Measurements from ENCODE around the gene GET3. TPM values are rescaled to one million over a fixed set of nuclear protein-coding genes. Genes with fewer than 3 reads are reported as not detected.
A peak's percentile ranks its signal among the peaks of the same experiment; 100 is the strongest.
"Not testable (repeated sequence)": the region's sequence is repeated elsewhere in the genome, so short reads cannot be mapped to it uniquely, and the experiment has no call there.

GET3 gene
- total and polyA plus RNA-seq, 4 donors = 50.9 to 120 (median 102) TPM

DNA sequence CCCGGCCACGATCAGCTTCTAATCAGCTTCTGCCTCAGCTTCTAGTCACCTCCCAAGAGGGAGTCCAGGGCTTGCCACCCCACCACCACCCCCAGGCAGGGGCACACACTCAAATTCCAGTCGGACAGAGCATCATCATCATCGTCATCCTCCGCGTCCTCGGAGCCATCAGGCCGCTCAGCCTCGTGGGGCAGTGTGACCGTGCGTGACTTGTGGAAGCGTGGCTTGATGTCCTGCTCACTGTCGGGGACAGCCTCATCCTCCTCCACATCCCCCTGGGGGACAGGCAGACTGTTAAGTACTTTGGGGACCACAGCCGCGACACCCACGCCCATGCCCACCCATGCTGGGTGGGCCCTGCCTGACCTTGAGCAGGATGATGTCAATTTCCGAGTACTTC lies 26.1 kb upstream of the GET3 start:
- Histone ChIP-seq H3K4me1 (ENCODE audit: control insufficient read depth, insufficient read depth, low read length) (no peaks in the 10 kb centered on the region), H3K9me3 (ENCODE audit: control insufficient read depth, insufficient read depth, low read length) (no peaks in the 10 kb centered on the region), H3K27me3 (ENCODE audit: control insufficient read depth, insufficient read depth, low read length) (no peaks in the 10 kb centered on the region), H3K27ac (ENCODE audit: low read depth, low read length) (no peak overlapping the region), H3K36me3 (ENCODE audit: control insufficient read depth, insufficient read depth, low read length) (peaks cover 92% of the 10 kb centered on the region), H3K4me3 (ENCODE audit: low read depth, low read length) (no peak overlapping the region)
- 97% methylated on average over 13 of the region's 17 CpGs for WGBS (ENCODE audit: insufficient coverage)
- no peak for DNase-seq (ENCODE audit: low read depth in 4 of 6, low spot score in 6 of 6)

- not testable (repeated sequence) for DNase-seq (ENCODE audit: low read depth in 4 of 6, low spot score in 6 of 6); H3K27me3 ChIP-seq (ENCODE audit: control insufficient read depth, insufficient read depth, low read length); H3K4me1 ChIP-seq (ENCODE audit: control insufficient read depth, insufficient read depth, low read length); H3K4me3 ChIP-seq (ENCODE audit: low read depth, low read length); H3K27ac ChIP-seq (ENCODE audit: low read depth, low read length); H3K9me3 ChIP-seq (ENCODE audit: control insufficient read depth, insufficient read depth, low read length)
- 86% methylated on average over 4 of the region's 14 CpGs for WGBS (ENCODE audit: insufficient coverage)
- H3K36me3 ChIP-seq (ENCODE audit: control insufficient read depth, insufficient read depth, low read length) = peaks cover 91% of the 10 kb centered on the region
Measured at GRCh38 chr19:12712077-12712476, 25.2 kb upstream of the GET3 start.

- H3K27ac ChIP-seq (ENCODE audit: low read depth, low read length); DNase-seq (ENCODE audit: low read depth in 4 of 6, low spot score in 6 of 6); H3K4me3 ChIP-seq (ENCODE audit: low read depth, low read length); H3K4me1 ChIP-seq (ENCODE audit: control insufficient read depth, insufficient read depth, low read length); H3K9me3 ChIP-seq (ENCODE audit: control insufficient read depth, insufficient read depth, low read length); H3K27me3 ChIP-seq (ENCODE audit: control insufficient read depth, insufficient read depth, low read length): not testable (repeated sequence)
- WGBS (ENCODE audit: insufficient coverage) = 94% methylated on average over 3 of the region's 9 CpGs
- H3K36me3 ChIP-seq (ENCODE audit: control insufficient read depth, insufficient read depth, low read length) = peaks cover 91% of the 10 kb centered on the region
Measured at GRCh38 chr19:12713304-12713703, 24.0 kb upstream of the GET3 start.

- no peak for DNase-seq (ENCODE audit: low read depth in 4 of 6, low spot score in 6 of 6)
- Histone ChIP-seq H3K4me3 (ENCODE audit: low read depth, low read length) (no peak overlapping the region), H3K9me3 (ENCODE audit: control insufficient read depth, insufficient read depth, low read length) (no peaks in the 10 kb centered on the region), H3K4me1 (ENCODE audit: control insufficient read depth, insufficient read depth, low read length) (peaks cover 6% of the 10 kb centered on the region), H3K27me3 (ENCODE audit: control insufficient read depth, insufficient read depth, low read length) (no peaks in the 10 kb centered on the region), H3K36me3 (ENCODE audit: control insufficient read depth, insufficient read depth, low read length) (peaks cover 86% of the 10 kb centered on the region), H3K27ac (ENCODE audit: low read depth, low read length) (no peak overlapping the region)
- WGBS (ENCODE audit: insufficient coverage) = 97% methylated on average over 15 of the region's 15 CpGs
Measured at GRCh38 chr19:12715102-12715501, 22.2 kb upstream of the GET3 start.

DNA sequence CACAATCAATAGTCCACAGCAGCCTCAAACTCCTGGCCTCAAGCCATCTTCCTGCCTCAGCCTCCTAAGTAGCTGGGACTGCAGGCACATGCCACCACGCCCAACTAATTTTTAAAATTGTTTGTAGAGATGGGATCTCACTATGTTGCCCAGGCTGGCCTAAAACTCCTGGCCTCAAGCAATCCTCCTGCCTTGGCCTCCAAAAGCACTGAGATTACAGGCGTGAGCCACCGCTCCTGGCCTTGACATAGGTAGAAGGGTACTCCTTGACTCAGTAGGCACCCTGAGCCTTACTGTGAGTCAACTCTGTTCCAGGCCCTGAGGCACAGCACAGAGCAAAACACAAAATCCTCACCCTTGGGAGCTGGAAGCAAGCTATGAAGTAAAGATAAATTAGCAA lies 21.4 kb upstream of the GET3 start:
- Histone ChIP-seq H3K4me1 (ENCODE audit: control insufficient read depth, insufficient read depth, low read length) (peaks cover 15% of the 10 kb centered on the region), H3K4me3 (ENCODE audit: low read depth, low read length) (no peak overlapping the region), H3K9me3 (ENCODE audit: control insufficient read depth, insufficient read depth, low read length) (no peaks in the 10 kb centered on the region), H3K27me3 (ENCODE audit: control insufficient read depth, insufficient read depth, low read length) (no peaks in the 10 kb centered on the region), H3K36me3 (ENCODE audit: control insufficient read depth, insufficient read depth, low read length) (peaks cover 84% of the 10 kb centered on the region), H3K27ac (ENCODE audit: low read depth, low read length) (no peak overlapping the region)
- DNase-seq (ENCODE audit: low read depth in 4 of 6, low spot score in 6 of 6) = no peak
- WGBS (ENCODE audit: insufficient coverage) = 100% methylated on average over 1 of the region's 3 CpGs

DNA sequence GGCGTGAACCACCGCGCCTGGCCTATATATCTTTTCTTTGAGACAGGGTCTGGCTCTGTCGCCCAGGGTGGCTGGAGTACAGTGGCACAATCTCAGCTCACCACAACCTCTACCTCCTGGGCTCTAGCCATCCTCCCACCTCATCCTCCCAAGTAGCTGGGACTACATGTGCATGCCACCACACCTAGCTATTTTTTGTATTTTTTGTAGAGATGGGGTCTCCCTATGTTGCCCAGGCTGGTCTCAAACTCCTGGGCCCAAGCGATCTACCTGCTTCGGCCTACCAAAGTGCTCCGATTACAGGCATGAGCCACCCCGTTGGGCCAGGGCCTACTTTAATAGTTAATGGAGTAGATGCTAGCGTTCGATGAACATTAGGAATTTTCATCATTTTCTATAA lies 17.0 kb upstream of the GET3 start:
- 95% methylated on average over 4 of the region's 10 CpGs for WGBS (ENCODE audit: insufficient coverage)
- Histone ChIP-seq H3K36me3 (ENCODE audit: control insufficient read depth, insufficient read depth, low read length) (peaks cover 47% of the 10 kb centered on the region), H3K27ac (ENCODE audit: low read depth, low read length) (peak overlapping the region; percentile 78), H3K27me3 (ENCODE audit: control insufficient read depth, insufficient read depth, low read length) (no peaks in the 10 kb centered on the region), H3K4me3 (ENCODE audit: low read depth, low read length) (peak overlapping the region; percentile 75), H3K4me1 (ENCODE audit: control insufficient read depth, insufficient read depth, low read length) (peaks cover 41% of the 10 kb centered on the region), H3K9me3 (ENCODE audit: control insufficient read depth, insufficient read depth, low read length) (no peaks in the 10 kb centered on the region)
- no peak for DNase-seq (ENCODE audit: low read depth in 4 of 6, low spot score in 6 of 6)

- H3K27ac ChIP-seq (ENCODE audit: low read depth, low read length) = peak overlapping the region; percentile 94
- no peaks in the 10 kb centered on the region for H3K27me3 ChIP-seq (ENCODE audit: control insufficient read depth, insufficient read depth, low read length)
- no peaks in the 10 kb centered on the region for H3K9me3 ChIP-seq (ENCODE audit: control insufficient read depth, insufficient read depth, low read length)
- WGBS (ENCODE audit: insufficient coverage) = 4% methylated on average over 59 of the region's 59 CpGs
- peaks cover 40% of the 10 kb centered on the region for H3K36me3 ChIP-seq (ENCODE audit: control insufficient read depth, insufficient read depth, low read length)
- peak overlapping the region; percentile 75 for H3K4me3 ChIP-seq (ENCODE audit: low read depth, low read length)
- H3K4me1 ChIP-seq (ENCODE audit: control insufficient read depth, insufficient read depth, low read length) = peaks cover 41% of the 10 kb centered on the region
- DNase-seq (ENCODE audit: low read depth in 4 of 6, low spot score in 6 of 6) = peak in 2 of 6 donors; percentile 12 to 33
Measured at GRCh38 chr19:12720851-12721655, 16.2 kb upstream of the GET3 start.

DNA sequence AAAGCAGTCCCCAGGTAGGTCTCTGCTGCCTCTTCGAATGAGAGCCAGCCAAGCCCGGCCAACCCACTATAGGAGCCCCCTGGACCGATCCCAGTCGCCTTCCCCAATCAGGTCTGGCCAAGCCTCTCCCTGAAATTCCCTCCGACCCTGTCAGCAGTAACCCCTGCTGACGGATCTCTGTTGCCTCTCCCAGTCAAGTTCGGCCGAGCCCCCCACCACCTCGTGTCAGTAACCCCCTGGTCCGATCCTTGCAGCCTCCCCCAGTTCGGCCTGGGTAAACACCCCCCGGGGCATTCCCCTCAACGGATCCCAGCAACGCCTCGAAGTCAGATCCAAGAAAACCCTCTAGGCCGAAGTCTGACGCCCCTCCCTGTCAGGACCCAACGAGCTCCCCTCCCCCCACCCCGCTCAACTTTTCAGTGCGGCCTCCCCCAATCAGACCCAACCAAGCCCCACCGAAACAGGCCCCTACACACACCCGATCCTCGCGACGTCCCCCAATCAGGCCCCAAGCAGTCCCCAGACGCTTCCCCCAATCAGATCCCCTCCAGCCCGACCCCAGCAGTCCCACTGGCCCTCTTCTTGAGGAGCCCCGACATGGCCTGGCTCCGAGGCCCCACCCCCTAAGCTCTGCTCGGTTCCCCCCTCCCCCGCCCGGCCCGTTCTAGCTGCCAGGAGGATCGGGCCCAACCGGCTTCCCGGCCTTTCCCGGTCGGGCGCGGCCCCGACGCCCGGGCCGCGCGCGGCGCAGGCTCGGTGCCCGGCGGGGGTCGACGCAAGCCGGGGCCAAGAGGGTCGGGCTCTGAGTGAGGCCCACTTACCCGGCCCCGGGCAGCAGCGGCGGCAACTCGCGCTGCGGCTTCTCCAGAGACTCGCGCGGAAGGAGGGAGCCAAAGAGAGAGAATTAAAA lies 15.4 kb upstream of the GET3 start:
- Histone ChIP-seq H3K27me3 (ENCODE audit: control insufficient read depth, insufficient read depth, low read length) (no peaks in the 10 kb centered on the region), H3K27ac (ENCODE audit: low read depth, low read length) (peak overlapping the region; percentile 94), H3K9me3 (ENCODE audit: control insufficient read depth, insufficient read depth, low read length) (no peaks in the 10 kb centered on the region), H3K4me1 (ENCODE audit: control insufficient read depth, insufficient read depth, low read length) (peaks cover 41% of the 10 kb centered on the region), H3K36me3 (ENCODE audit: control insufficient read depth, insufficient read depth, low read length) (peaks cover 31% of the 10 kb centered on the region), H3K4me3 (ENCODE audit: low read depth, low read length) (peak overlapping the region; percentile 75)
- under 1% methylated on average over 56 of the region's 65 CpGs for WGBS (ENCODE audit: insufficient coverage)
- peak in 2 of 6 donors; percentile 23 to 54 for DNase-seq (ENCODE audit: low read depth in 4 of 6, low spot score in 6 of 6)

DNA sequence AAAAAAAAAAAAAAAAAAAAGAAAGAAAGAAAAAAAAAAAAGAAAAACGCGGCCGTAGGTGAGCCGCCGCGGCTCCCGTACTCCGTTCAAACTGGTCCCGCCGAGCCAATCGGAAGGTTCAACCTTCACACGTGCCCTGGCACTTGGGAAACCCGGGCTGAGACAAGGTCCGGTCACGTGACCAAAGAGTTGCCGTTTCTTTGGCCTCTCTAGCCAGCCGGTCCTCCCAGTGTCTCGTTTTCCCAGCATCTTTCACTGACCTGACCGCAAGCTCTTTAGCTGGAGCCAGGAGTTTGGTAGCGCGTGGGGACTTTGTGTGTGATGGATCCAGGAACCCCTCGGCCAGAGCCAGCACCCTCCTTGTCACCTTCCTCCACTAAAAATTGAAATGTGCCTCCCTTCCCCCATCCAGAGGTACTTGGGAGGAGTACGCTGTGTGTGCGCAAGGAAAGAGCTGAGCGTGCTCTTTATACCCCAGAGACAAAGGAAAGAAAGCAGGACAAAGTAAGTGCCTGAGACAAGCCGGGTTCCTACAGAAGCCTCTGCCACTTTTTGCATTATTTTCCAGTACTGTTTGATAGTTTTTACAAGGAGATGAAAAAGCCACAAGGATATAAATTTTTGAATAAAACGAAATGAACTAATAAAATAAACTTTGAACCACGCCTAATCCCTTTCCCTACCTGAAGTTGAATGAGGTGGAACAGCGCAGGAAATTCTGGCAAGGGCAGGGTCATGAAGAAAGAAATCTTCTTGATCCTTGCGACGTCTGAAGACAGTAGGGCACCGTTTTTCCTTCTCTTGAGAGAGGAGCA lies 14.5 kb upstream of the GET3 start:
- Histone ChIP-seq H3K36me3 (ENCODE audit: control insufficient read depth, insufficient read depth, low read length) (peaks cover 26% of the 10 kb centered on the region), H3K4me3 (ENCODE audit: low read depth, low read length) (peak overlapping the region; percentile 75), H3K4me1 (ENCODE audit: control insufficient read depth, insufficient read depth, low read length) (peaks cover 41% of the 10 kb centered on the region), H3K9me3 (ENCODE audit: control insufficient read depth, insufficient read depth, low read length) (no peaks in the 10 kb centered on the region), H3K27ac (ENCODE audit: low read depth, low read length) (peak overlapping the region; percentile 94), H3K27me3 (ENCODE audit: control insufficient read depth, insufficient read depth, low read length) (no peaks in the 10 kb centered on the region)
- DNase-seq (ENCODE audit: low read depth in 4 of 6, low spot score in 6 of 6) = peak; percentile 97 to 100 (median 99)
- 0% methylated on average over 22 of the region's 32 CpGs for WGBS (ENCODE audit: insufficient coverage)

All from spinal cord (tissue), 10 donors.